Suprapubic skin (tissue), 4 donors: ENCODE data around the gene CAV1. TPM values are rescaled to one million over a fixed set of nuclear protein-coding genes. Genes with fewer than 3 reads are reported as not detected.

ENCODE experiments used
- DNase-seq, 2 donors: peaks; one replicate each; pipeline ENCODE4 v3.0.0-alpha.2; 2019; ENCODE audit warnings: low spot score in 2 of 2
- H3K27ac ChIP-seq: fragments of 200-600 bp; sonication (generic); one replicate; pipeline ENCODE4 v1.5.1; 2019
- H3K27me3 ChIP-seq: fragments of 200-600 bp; sonication (generic); one replicate; pipeline ENCODE4 v1.5.1; 2019
- H3K36me3 ChIP-seq: fragments of 200-600 bp; sonication (generic); one replicate; pipeline ENCODE4 v1.5.1; 2019
- H3K4me1 ChIP-seq: fragments of 200-600 bp; sonication (generic); one replicate; pipeline ENCODE4 v1.5.1; 2019
- H3K4me3 ChIP-seq: fragments of 200-600 bp; sonication (generic); one replicate; pipeline ENCODE4 v1.5.1; 2019; ENCODE audit warnings: mild to moderate bottlenecking
- H3K9me3 ChIP-seq: fragments of 200-600 bp; sonication (generic); one replicate; pipeline ENCODE4 v1.5.1; 2019
- EP300 ChIP-seq: sonication (generic); formaldehyde crosslinking; IDR thresholded peaks from one replicate; pipeline ENCODE4 v1.6.1; 2017; ENCODE audit warnings: antibody characterized with exemption
- POLR2A ChIP-seq, 2 donors: fragments of 450-650 bp; IDR thresholded peaks; one replicate each; pipeline ENCODE4 v1.6.1; 2017; ENCODE audit warnings: antibody characterized with exemption in 2 of 2, mild to moderate bottlenecking in 2 of 2, moderate library complexity in 2 of 2
- POLR2AphosphoS5 ChIP-seq, 3 donors: sonication (generic); formaldehyde crosslinking; IDR thresholded peaks; one replicate each; pipeline ENCODE4 v1.6.1; 2017; ENCODE audit warnings: antibody characterized with exemption in 3 of 3
- whole genome bisulfite sequencing: methylation state at CpG from one replicate; pipeline ENCODE4 v1.1.5; 2018; 5-methylcytosine and 5-hydroxymethylcytosine counted together
- total RNA-seq, 4 donors: library from RNA; depleted of rRNA; stranded (reverse); fragments of >200 nt; gene quantifications; one replicate each; pipeline ENCODE4 v1.1.0, GENCODE V29; 2016
- TF ChIP-seq, protein P1 (sequence below), 2 donors: fragments of 200-600 bp in 1 of 2; fragments of 450-650 bp in 1 of 2; sonication (generic) in 1 of 2; IDR thresholded peaks; one replicate each; pipeline ENCODE4 v1.5.1; 2016 to 2019; ENCODE audit warnings: antibody characterized with exemption in 2 of 2, mild to moderate bottlenecking in 1 of 2, moderate library complexity in 1 of 2

CAV1 gene
- total RNA-seq, 4 donors from 2014 or later: 123 to 215 (median 187) TPM

DNA sequence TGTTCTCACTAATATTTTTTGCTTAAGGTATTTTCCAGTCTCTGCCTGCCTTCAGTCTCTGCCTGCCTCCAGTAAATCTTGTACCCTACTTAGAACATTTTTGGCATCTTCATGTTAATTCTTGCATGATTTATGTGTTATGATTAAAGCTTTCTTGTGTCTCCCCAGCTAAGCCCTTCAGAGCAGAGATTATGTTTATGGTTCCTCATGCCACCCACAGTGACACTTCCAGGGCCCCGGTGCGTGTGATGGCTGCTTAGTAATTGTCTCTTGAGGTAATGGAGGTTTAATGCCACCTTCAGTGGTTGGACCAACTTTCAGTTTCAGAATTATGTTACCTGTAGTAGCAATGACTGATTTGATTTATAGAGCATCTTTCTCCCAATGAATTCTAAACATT lies 76.6 kb downstream of the CAV1 start:
- 46% methylated on average over 2 of the region's 2 CpGs for WGBS
- no peak for DNase-seq
- TF ChIP-seq EP300 (no peak), POLR2AphosphoS5 (IDR thresholded peaks at IDR 0.05) (no peak), POLR2A (IDR thresholded peaks at IDR 0.05) (no peak)
- TF ChIP-seq, protein P1, sequence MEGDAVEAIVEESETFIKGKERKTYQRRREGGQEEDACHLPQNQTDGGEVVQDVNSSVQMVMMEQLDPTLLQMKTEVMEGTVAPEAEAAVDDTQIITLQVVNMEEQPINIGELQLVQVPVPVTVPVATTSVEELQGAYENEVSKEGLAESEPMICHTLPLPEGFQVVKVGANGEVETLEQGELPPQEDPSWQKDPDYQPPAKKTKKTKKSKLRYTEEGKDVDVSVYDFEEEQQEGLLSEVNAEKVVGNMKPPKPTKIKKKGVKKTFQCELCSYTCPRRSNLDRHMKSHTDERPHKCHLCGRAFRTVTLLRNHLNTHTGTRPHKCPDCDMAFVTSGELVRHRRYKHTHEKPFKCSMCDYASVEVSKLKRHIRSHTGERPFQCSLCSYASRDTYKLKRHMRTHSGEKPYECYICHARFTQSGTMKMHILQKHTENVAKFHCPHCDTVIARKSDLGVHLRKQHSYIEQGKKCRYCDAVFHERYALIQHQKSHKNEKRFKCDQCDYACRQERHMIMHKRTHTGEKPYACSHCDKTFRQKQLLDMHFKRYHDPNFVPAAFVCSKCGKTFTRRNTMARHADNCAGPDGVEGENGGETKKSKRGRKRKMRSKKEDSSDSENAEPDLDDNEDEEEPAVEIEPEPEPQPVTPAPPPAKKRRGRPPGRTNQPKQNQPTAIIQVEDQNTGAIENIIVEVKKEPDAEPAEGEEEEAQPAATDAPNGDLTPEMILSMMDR (IDR thresholded peaks at IDR 0.05): no peak
- no peaks in the 10 kb centered on the region for H3K9me3 ChIP-seq
- H3K27ac ChIP-seq: no peak overlapping the region
- H3K4me3 ChIP-seq: no peak overlapping the region
- no peaks in the 10 kb centered on the region for H3K4me1 ChIP-seq
- H3K27me3 ChIP-seq: no peaks in the 10 kb centered on the region
- no peaks in the 10 kb centered on the region for H3K36me3 ChIP-seq

DNA sequence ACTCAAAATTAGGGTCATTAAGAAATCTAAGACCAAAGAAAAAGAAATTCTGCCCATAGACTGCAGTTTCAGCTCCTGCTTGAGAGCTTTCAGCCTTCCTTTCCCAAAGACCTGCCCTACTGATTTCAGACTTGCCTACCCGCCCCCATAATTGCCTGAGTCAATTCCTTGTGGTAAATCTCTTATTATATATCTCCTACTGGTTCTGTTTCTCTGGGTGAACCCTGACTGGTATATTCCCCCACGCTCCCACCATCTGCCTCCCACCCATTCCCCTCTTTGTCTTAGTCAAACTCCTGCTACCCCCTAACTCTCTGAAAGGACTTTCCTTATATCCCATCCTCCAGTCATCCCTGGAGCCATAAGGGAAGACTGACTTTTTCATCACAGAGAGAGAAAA lies 82.5 kb downstream of the CAV1 start:
- H3K27me3 ChIP-seq: peaks cover 3% of the 10 kb centered on the region
- H3K4me1 ChIP-seq: no peaks in the 10 kb centered on the region
- no peak for DNase-seq
- H3K9me3 ChIP-seq: no peaks in the 10 kb centered on the region
- TF ChIP-seq, protein P1 (IDR thresholded peaks at IDR 0.05): no peak
- no peak for TF ChIP-seq POLR2AphosphoS5 (IDR thresholded peaks at IDR 0.05)
- no peak for TF ChIP-seq POLR2A (IDR thresholded peaks at IDR 0.05)
- TF ChIP-seq EP300: no peak
- H3K27ac ChIP-seq: no peak overlapping the region
- WGBS: 82% methylated on average over 2 of the region's 2 CpGs
- H3K36me3 ChIP-seq: no peaks in the 10 kb centered on the region
- H3K4me3 ChIP-seq: no peak overlapping the region

DNA sequence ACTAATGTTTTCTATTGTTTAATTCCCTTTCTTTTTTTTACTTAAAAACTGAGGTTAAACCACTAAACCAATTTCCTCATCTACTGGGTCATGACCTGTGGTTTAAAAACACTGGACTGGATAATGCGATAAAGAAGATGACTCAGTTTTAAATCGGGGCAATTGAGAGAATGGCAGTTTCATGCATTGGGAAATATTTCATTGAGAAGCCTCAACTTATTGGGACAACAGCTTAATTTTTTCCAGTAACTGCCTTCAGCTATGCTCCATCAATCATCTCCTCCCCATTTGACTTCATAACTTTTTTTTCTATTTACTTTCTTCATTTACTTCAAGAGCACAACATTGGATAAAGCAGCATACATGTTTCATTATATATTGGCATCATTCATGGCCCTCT lies 85.4 kb downstream of the CAV1 start:
- no peaks in the 10 kb centered on the region for H3K4me1 ChIP-seq
- TF ChIP-seq POLR2AphosphoS5 (IDR thresholded peaks at IDR 0.05) (no peak), POLR2A (IDR thresholded peaks at IDR 0.05) (no peak), EP300 (no peak)
- TF ChIP-seq, protein P1 (IDR thresholded peaks at IDR 0.05): no peak
- no peak overlapping the region for H3K27ac ChIP-seq
- H3K27me3 ChIP-seq: peaks cover 3% of the 10 kb centered on the region
- no peaks in the 10 kb centered on the region for H3K36me3 ChIP-seq
- H3K9me3 ChIP-seq: no peaks in the 10 kb centered on the region
- no peak for DNase-seq
- H3K4me3 ChIP-seq: no peak overlapping the region
- WGBS: 55% methylated on average over 2 of the region's 2 CpGs

DNA sequence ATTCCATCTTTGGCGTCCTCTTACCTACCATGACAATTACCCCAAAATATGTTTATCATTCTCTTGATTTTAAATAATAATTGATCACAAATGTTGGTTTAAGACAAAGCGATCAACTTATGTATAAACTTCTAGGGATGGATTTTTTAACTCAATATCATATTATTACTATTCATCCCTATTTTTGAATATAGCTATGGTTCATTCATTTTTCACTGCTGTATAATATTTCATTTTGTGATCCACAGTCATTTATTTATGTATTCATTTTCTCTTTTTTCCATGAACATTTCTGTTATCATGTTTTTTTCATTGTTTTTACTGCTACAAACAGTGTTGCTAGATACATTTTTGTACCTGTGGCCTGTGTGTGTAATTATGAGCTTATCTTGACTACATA lies 85.9 kb downstream of the CAV1 start:
- H3K4me3 ChIP-seq: no peak overlapping the region
- TF ChIP-seq EP300: no peak
- TF ChIP-seq POLR2A (IDR thresholded peaks at IDR 0.05): no peak
- TF ChIP-seq POLR2AphosphoS5 (IDR thresholded peaks at IDR 0.05): no peak
- TF ChIP-seq, protein P1 (IDR thresholded peaks at IDR 0.05): no peak
- no peaks in the 10 kb centered on the region for H3K9me3 ChIP-seq
- no peak for DNase-seq
- H3K4me1 ChIP-seq: no peaks in the 10 kb centered on the region
- H3K36me3 ChIP-seq: no peaks in the 10 kb centered on the region
- no peak overlapping the region for H3K27ac ChIP-seq
- 93% methylated on average over 2 of the region's 2 CpGs for WGBS
- H3K27me3 ChIP-seq: peaks cover 3% of the 10 kb centered on the region

Other genes starting within 250 kb of the CAV1 start
- 100 to 1,000 TPM in 1 of 4 donors, 10 to 100 TPM in 3; 73.8 to 108 (median 98.7) TPM for gene CAV2, start 25.3 kb upstream of the CAV1 start, total RNA-seq
- 10 to 100 TPM; 22.8 to 41.2 (median 32.0) TPM for gene MET, start 147.2 kb downstream of the CAV1 start, total RNA-seq